ENCODE measurements around the gene HPS4. TPM values are rescaled to one million over a fixed set of nuclear protein-coding genes. Genes with fewer than 3 reads are reported as not detected.

Gene HPS4
- total RNA-seq, 1 donor from 2014 or later: 25.2 TPM

Other genes with a start within 250 kb of the HPS4 start
- 11.7 and 13.0 TPM in 2 replicates for gene ASPHD2, start 54.5 kb downstream of the HPS4 start, total RNA-seq
- gene SRRD, start 94 bp upstream of the HPS4 start, total RNA-seq: 33.1 and 34.4 TPM in 2 replicates
- 36.1 and 36.9 TPM in 2 replicates for gene TFIP11, start 28.7 kb upstream of the HPS4 start, total RNA-seq
- 55.7 and 72.5 TPM in 2 replicates for gene TPST2, start 106.3 kb upstream of the HPS4 start, total RNA-seq
- gene CRYBB1, start 134.2 kb upstream of the HPS4 start, total RNA-seq: not detected in 2 replicates
- 1.1 and 2.0 TPM in 2 replicates for gene CRYBA4, start 138.2 kb upstream of the HPS4 start, total RNA-seq
- 22.8 and 32.1 TPM in 2 replicates for gene MIAT, start 173.8 kb upstream of the HPS4 start, total RNA-seq